ENCODE results near the gene AAGAB.

Gene AAGAB

DNA sequence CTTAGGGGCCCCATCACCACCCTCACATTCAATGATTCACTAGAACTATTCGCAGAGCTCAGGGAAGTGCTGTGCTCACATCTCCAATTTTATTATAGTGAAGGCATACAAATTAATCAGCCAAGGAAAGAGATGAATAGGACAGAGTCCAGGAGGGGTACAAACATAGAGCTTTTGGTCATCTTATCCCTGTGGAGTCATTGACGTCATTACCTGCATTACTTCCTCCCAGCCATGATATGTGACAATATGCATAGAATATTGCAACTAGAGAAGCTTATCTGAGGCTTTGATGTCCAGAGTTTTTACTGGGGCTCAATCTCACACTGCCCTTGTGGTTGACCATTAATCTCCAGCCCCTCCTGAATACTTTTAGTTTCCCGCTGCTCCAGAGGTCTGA lies 1.6 kb upstream of the AAGAB start:
- H3K36me3 ChIP-seq (ENCODE audit: control insufficient read depth, insufficient read depth, low read length), result no peaks in the 10 kb centered on the region
- no peaks in the 10 kb centered on the region; the same call in 1 of the 2 replicates for H3K27me3 ChIP-seq (replicated peaks; ENCODE audit: control insufficient read depth, insufficient read depth, low read length)
- TF ChIP-seq, protein P1, sequence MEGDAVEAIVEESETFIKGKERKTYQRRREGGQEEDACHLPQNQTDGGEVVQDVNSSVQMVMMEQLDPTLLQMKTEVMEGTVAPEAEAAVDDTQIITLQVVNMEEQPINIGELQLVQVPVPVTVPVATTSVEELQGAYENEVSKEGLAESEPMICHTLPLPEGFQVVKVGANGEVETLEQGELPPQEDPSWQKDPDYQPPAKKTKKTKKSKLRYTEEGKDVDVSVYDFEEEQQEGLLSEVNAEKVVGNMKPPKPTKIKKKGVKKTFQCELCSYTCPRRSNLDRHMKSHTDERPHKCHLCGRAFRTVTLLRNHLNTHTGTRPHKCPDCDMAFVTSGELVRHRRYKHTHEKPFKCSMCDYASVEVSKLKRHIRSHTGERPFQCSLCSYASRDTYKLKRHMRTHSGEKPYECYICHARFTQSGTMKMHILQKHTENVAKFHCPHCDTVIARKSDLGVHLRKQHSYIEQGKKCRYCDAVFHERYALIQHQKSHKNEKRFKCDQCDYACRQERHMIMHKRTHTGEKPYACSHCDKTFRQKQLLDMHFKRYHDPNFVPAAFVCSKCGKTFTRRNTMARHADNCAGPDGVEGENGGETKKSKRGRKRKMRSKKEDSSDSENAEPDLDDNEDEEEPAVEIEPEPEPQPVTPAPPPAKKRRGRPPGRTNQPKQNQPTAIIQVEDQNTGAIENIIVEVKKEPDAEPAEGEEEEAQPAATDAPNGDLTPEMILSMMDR (IDR thresholded peaks at IDR 0.05; ENCODE audit: insufficient read depth, low read length, poor library complexity, severe bottlenecking), result no peak
- no peak overlapping the region for H3K4me3 ChIP-seq (replicated peaks; ENCODE audit: low read depth, low read length)
- DNase-seq (ENCODE audit: extremely low read depth, insufficient read length), result no peak

- Histone ChIP-seq H3K36me3 (ENCODE audit: control insufficient read depth, insufficient read depth, low read length) (no peaks in the 10 kb centered on the region), H3K27me3 (replicated peaks; ENCODE audit: control insufficient read depth, insufficient read depth, low read length) (no peaks in the 10 kb centered on the region; the same call in 1 of the 2 replicates), H3K4me3 (replicated peaks; ENCODE audit: low read depth, low read length) (peak overlapping the region; percentile 84)
- TF ChIP-seq, protein P1 (IDR thresholded peaks at IDR 0.05; ENCODE audit: insufficient read depth, low read length, poor library complexity, severe bottlenecking), result no peak
- no peak for DNase-seq (ENCODE audit: extremely low read depth, insufficient read length)
Observed at GRCh38 chr15:67253549-67254237, 768 bp downstream of the AAGAB start.

DNA sequence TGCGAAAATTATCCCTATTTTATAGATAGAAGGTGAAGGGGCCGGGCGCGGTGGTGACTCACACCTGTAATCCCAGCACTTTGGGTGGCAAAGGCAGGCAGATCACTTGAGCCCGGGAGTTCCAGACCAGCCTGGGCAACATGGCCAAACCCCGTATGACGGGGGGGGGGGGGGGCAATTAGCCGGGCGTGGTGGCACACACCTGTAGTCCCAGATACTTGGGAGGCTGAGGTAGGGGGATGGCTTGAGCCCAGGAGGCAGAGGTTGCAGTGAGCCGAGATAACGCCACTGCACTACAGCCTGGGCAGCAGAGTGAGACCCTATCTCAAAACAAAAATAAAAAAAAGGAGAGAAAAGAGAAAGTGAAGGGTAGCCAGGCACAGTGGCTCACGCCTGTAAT lies 1.4 kb downstream of the AAGAB start:
- peak overlapping the region; percentile 84 for H3K4me3 ChIP-seq (replicated peaks; ENCODE audit: low read depth, low read length)
- no peaks in the 10 kb centered on the region for H3K36me3 ChIP-seq (ENCODE audit: control insufficient read depth, insufficient read depth, low read length)
- H3K27me3 ChIP-seq (replicated peaks; ENCODE audit: control insufficient read depth, insufficient read depth, low read length), result no peaks in the 10 kb centered on the region; the same call in 1 of the 2 replicates
- TF ChIP-seq, protein P1 (IDR thresholded peaks at IDR 0.05; ENCODE audit: insufficient read depth, low read length, poor library complexity, severe bottlenecking), result no peak
- no peak for DNase-seq (ENCODE audit: extremely low read depth, insufficient read length)

GRCh38 chr15:67251318-67251717 lies 3.1 kb downstream of the AAGAB start:
- Histone ChIP-seq H3K36me3 (ENCODE audit: control insufficient read depth, insufficient read depth, low read length) (no peaks in the 10 kb centered on the region), H3K4me3 (replicated peaks; ENCODE audit: low read depth, low read length) (no peak overlapping the region), H3K27me3 (replicated peaks; ENCODE audit: control insufficient read depth, insufficient read depth, low read length) (no peaks in the 10 kb centered on the region)
- DNase-seq (ENCODE audit: extremely low read depth, insufficient read length), result no peak
- TF ChIP-seq, protein P1 (IDR thresholded peaks at IDR 0.05; ENCODE audit: insufficient read depth, low read length, poor library complexity, severe bottlenecking), result no peak

GRCh38 chr15:67249830-67250229 lies 4.6 kb downstream of the AAGAB start:
- DNase-seq (ENCODE audit: extremely low read depth, insufficient read length), result no peak
- TF ChIP-seq, protein P1 (IDR thresholded peaks at IDR 0.05; ENCODE audit: insufficient read depth, low read length, poor library complexity, severe bottlenecking), result no peak

More at GRCh38 chr15:67249830-67250229, 4.6 kb downstream of the AAGAB start:
- H3K27me3 ChIP-seq (replicated peaks; ENCODE audit: control insufficient read depth, insufficient read depth, low read length), result no peaks in the 10 kb centered on the region
- no peak overlapping the region for H3K4me3 ChIP-seq (replicated peaks; ENCODE audit: low read depth, low read length)
- no peaks in the 10 kb centered on the region for H3K36me3 ChIP-seq (ENCODE audit: control insufficient read depth, insufficient read depth, low read length)
